NCI-H187 (cell line): ENCODE measurements around the gene ADNP.

ENCODE experiments used
- DNase-seq, 2 experiments: peaks; one replicate each; lab custom pipeline; 2025; lab: John Stamatoyannopoulos, UW

Gene ADNP

GRCh38 chr20:50932016-50932485 is 814 bp upstream of the ADNP start:
- no peak for DNase-seq

GRCh38 chr20:50930976-50931305 is 296 bp downstream of the ADNP start:
- no peak for DNase-seq

GRCh38 chr20:50930139-50930975 is 880 bp downstream of the ADNP start:
- no peak for DNase-seq

GRCh38 chr20:50929299-50930138 is 1.7 kb downstream of the ADNP start:
- peak; percentile 56 to 89 for DNase-seq

- DNase-seq: no peak
Measured at GRCh38 chr20:50928469-50928868, 2.8 kb downstream of the ADNP start.

GRCh38 chr20:50926530-50926929 is 4.7 kb downstream of the ADNP start:
- no peak for DNase-seq

GRCh38 chr20:50924261-50924920 is 6.8 kb downstream of the ADNP start:
- DNase-seq: no peak

- DNase-seq: no peak
Measured at GRCh38 chr20:50921803-50922501, 9.3 kb downstream of the ADNP start.

- no peak for DNase-seq
Measured at GRCh38 chr20:50920997-50921396, 10.2 kb downstream of the ADNP start.

- no peak for DNase-seq
Measured at GRCh38 chr20:50919567-50919966, 11.7 kb downstream of the ADNP start.

GRCh38 chr20:50918403-50918802 is 12.8 kb downstream of the ADNP start:
- DNase-seq: no peak

GRCh38 chr20:50916934-50917333 is 14.3 kb downstream of the ADNP start:
- DNase-seq: no peak

GRCh38 chr20:50916257-50916656 is 15.0 kb downstream of the ADNP start:
- DNase-seq: no peak

GRCh38 chr20:50915424-50915823 is 15.8 kb downstream of the ADNP start:
- no peak for DNase-seq

- no peak for DNase-seq
Measured at GRCh38 chr20:50913690-50914375, 17.4 kb downstream of the ADNP start.

GRCh38 chr20:50911716-50912115 is 19.5 kb downstream of the ADNP start:
- DNase-seq: no peak

- no peak for DNase-seq
Measured at GRCh38 chr20:50911030-50911429, 20.2 kb downstream of the ADNP start.

- no peak for DNase-seq
Measured at GRCh38 chr20:50909413-50909812, 21.8 kb downstream of the ADNP start.

- DNase-seq: no peak
Measured at GRCh38 chr20:50904067-50904570, 27.1 kb downstream of the ADNP start.

GRCh38 chr20:50903353-50904051 is 27.7 kb downstream of the ADNP start:
- no peak for DNase-seq

GRCh38 chr20:50901301-50901700 is 29.9 kb downstream of the ADNP start:
- DNase-seq: no peak
